ENCODE data around the gene ATXN2.
"Not testable (repeated sequence)": the region's sequence is repeated elsewhere in the genome, so short reads cannot be mapped to it uniquely, and the experiment has no call there.

The ATXN2 gene

DNA sequence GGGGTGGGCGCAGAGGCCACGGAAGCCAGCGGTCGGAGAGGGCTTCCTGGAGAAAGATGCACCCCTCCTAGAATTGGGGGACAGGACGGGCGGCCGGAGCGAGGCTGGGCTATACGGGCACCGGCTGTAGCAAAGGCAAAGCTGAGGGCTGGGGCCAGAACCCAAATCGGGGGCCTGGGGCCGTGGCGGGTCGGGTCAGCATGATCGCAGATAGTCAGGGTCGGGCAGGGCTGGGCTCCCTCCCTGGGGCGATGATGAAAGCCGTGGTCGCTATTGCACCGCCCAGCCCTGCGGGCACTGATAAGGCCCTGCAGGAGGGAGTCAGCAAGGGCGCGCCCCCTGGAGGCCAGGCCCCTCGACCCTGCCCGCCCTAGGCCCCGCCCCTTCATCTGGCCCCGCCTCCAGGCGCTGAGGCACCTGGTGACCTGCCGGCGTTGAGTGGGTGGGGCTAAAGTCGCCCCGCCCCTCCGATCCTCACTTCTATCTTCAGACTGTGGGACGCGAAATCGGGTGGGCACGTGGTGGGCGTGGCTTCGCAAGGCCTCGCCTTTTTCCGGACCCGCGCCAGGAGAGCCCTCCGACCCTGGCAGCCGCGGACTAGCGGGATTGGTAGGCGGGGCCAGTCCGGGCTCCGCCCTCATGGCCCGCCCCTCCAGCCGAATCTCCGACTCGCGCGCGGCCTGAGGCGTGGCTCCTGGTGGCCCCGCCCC, 193.8 kb downstream of the ATXN2 start:
- peak; percentile 99 for DNase-seq (ENCODE audit: low read depth in 2 of 2)

DNA sequence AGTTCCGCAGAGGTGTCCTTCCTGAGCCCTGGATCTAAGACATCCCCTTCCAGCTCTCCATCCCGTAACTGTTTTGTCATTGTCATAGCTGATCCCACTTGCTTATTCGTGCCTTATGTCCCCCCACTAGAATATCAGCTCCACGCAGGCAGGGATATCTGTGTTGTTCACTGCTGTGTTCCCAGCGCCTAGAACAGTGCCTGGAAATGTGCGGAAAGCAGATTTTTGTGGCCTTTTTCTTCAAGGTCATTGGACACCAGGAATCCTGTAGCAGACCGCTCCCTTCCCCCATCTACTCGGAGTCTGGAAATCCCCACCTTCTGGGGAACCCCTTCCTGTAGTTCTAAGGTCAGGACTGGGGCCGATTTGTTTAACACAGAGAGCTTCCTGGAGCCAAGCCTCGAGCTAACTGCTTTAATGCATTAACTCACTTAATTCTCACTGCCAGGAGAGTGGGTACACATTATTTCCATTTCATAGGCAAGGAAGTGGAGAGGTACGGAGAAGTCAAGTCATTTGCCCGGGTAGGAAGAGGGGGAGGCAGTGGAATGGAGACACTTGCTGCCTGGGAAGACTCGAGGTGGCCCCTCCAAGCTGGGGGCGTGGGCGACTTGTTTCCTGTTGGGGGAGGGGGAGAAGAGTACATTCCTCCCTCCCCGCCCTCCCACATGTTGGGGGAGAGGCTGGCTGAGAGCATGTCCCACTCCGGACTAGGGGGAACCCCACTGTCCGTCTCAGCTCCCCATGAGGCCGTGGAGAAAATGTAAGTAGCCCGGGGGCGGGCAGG, 194.6 kb downstream of the ATXN2 start:
- peak; percentile 63 to 73 for DNase-seq (ENCODE audit: low read depth in 2 of 2)

DNA sequence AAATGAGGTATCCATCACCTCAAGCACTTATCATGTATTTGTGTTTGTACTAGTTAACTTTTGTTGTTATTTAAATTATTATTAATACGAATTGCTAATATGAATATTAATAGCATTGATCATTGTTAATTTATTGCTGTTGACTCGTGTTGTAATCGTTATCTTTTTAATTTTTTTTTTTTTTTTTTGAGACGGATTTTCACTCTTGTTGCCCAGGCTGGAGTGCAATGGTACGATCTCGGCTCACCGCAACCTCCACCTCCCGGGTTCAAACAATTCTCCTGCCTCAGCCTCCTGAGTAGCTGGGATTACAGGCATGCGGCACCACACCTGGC, 196.7 kb downstream of the ATXN2 start:
- not testable (repeated sequence) for DNase-seq (ENCODE audit: low read depth in 2 of 2)

Data from stimulated activated CD8-positive, alpha-beta memory T cell treated with anti-CD3 and anti-CD28 coated beads, Interleukin-15, amount 100 ng/mL, for 48 hours (primary cell).